Gastroesophageal sphincter (tissue), 4 donors: ENCODE results near the gene ARFIP2. TPM values are rescaled to one million over a fixed set of nuclear protein-coding genes. Genes with fewer than 3 reads are reported as not detected.
A peak's percentile ranks its signal among the peaks of the same experiment; 100 is the strongest.
"Not testable (repeated sequence)": the region's sequence is repeated elsewhere in the genome, so short reads cannot be mapped to it uniquely, and the experiment has no call there.

Experiments
- ATAC-seq: fragments of 150-250 bp; one replicate; pipeline ENCODE4 v1.9.1; 2016; ENCODE audit warnings: mild to moderate bottlenecking, moderate library complexity
- H3K27ac ChIP-seq, 4 donors: fragments of 200-600 bp; sonication (generic) in 3 of 4; 1 replicate in 3 of 4; 2 replicates in 1 of 4; pipeline ENCODE4 v1.5.1; 2016 to 2019
- H3K27me3 ChIP-seq: fragments of 200-600 bp; sonication (generic); one replicate; pipeline ENCODE4 v1.5.1; 2019
- H3K36me3 ChIP-seq, 2 donors: fragments of 200-600 bp; sonication (generic); one replicate each; pipeline ENCODE4 v1.5.1; 2019; ENCODE audit warnings: control low read depth in 1 of 2
- H3K4me1 ChIP-seq, 3 donors: fragments of 200-600 bp; sonication (generic); 1 replicate in 2 of 3; 2 replicates in 1 of 3; pipeline ENCODE4 v1.5.1; 2016 to 2019; ENCODE audit warnings: control low read depth in 2 of 3
- H3K4me3 ChIP-seq, 2 donors: fragments of 200-600 bp; sonication (generic); one replicate each; pipeline ENCODE4 v1.5.1; 2019; ENCODE audit warnings: mild to moderate bottlenecking in 1 of 2, moderate library complexity in 1 of 2
- H3K9me3 ChIP-seq, 3 donors: fragments of 200-600 bp; sonication (generic); one replicate each; pipeline ENCODE4 v1.5.1; 2017 to 2019; ENCODE audit warnings: control low read depth in 2 of 3
- EP300 ChIP-seq: sonication (generic); formaldehyde crosslinking; IDR thresholded peaks from one replicate; pipeline ENCODE4 v1.6.1; 2017; ENCODE audit warnings: antibody characterized with exemption, mild to moderate bottlenecking
- POLR2A ChIP-seq, 2 donors: fragments of 450-650 bp; IDR thresholded peaks; one replicate each; pipeline ENCODE4 v1.6.1; 2017; ENCODE audit warnings: antibody characterized with exemption in 2 of 2, mild to moderate bottlenecking in 2 of 2, moderate library complexity in 1 of 2
- POLR2AphosphoS5 ChIP-seq: sonication (generic); formaldehyde crosslinking; IDR thresholded peaks from one replicate; pipeline ENCODE4 v1.6.1; 2017; ENCODE audit warnings: antibody characterized with exemption
- WGBS, 2 donors: methylation state at CpG; one replicate each; pipeline ENCODE4 v1.1.5; 2018; ENCODE audit warnings: low coverage in 1 of 2; 5-methylcytosine and 5-hydroxymethylcytosine counted together
- total RNA-seq, 4 donors: library from RNA; depleted of rRNA; stranded (reverse); fragments of >200 nt; gene quantifications; one replicate each; pipeline ENCODE4 v1.1.0, GENCODE V29; 2016
- TF ChIP-seq, protein P1 (sequence below), 4 experiments: fragments of 200-600 bp in 2 of 4; fragments of 450-650 bp in 2 of 4; sonication (generic) in 1 of 4; IDR thresholded peaks; one replicate each; pipeline ENCODE4 v1.5.1; 2017 to 2019; ENCODE audit warnings: antibody characterized with exemption in 4 of 4, mild to moderate bottlenecking in 2 of 4, moderate library complexity in 2 of 4

ARFIP2 gene, protein sequence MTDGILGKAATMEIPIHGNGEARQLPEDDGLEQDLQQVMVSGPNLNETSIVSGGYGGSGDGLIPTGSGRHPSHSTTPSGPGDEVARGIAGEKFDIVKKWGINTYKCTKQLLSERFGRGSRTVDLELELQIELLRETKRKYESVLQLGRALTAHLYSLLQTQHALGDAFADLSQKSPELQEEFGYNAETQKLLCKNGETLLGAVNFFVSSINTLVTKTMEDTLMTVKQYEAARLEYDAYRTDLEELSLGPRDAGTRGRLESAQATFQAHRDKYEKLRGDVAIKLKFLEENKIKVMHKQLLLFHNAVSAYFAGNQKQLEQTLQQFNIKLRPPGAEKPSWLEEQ
- 10 to 100 TPM; 35.7 to 55.1 (median 51.2) TPM for total RNA-seq

DNA sequence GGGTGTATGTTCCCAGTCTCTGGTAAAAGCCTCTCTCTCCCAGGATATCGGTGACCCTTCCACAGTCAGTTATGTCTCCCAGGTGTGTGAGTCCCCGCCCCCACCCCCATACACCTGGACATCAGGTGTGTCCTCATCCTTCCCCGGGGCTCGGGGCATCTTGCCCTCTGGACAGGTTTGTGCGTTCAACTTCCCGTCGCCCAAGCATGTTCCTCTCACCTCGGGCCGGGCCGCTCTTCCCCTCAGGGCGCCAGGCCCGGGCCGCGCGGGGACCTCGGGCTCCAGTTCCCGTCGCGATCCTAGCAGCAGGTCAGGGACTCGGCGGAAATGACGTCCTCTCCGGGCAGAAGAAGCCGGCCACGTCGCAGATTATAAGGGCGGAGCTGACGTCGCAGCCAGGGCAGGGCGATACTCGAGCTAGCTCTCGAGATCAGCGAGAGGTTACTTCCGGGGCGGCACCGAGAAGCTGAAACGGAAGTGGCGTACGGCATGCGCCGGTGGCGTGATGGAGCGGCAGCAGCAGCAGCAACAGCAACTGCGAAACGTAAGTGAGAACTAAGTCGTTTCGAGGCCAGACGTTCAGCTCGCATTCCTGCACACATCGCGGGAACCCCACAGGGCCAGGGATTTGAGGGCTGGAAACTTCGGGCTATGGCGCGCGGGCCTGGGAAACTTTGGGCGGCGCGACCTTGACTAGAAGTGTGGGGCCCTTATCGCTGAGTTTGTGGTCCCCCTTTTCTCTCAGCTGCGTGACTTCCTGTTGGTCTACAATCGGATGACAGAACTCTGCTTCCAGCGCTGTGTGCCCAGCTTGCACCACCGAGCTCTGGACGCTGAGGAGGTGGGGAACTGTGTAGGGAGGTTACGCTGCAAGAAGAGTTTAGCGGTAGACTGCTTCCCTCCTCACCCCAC, at the start of gene ARFIP2, which contains the start of gene TIMM10B:
TSS of gene ARFIP2 (minus strand) at position 320 of the 912 bp plus-strand sequence. CDS start 910 bp downstream, outside the sequence.
TSS of gene TIMM10B (plus strand) at position 490 of the 912 bp plus-strand sequence. CDS start at position 506, 16 bp downstream.
- TF ChIP-seq POLR2AphosphoS5: peak; percentile 96
- TF ChIP-seq, protein P1, sequence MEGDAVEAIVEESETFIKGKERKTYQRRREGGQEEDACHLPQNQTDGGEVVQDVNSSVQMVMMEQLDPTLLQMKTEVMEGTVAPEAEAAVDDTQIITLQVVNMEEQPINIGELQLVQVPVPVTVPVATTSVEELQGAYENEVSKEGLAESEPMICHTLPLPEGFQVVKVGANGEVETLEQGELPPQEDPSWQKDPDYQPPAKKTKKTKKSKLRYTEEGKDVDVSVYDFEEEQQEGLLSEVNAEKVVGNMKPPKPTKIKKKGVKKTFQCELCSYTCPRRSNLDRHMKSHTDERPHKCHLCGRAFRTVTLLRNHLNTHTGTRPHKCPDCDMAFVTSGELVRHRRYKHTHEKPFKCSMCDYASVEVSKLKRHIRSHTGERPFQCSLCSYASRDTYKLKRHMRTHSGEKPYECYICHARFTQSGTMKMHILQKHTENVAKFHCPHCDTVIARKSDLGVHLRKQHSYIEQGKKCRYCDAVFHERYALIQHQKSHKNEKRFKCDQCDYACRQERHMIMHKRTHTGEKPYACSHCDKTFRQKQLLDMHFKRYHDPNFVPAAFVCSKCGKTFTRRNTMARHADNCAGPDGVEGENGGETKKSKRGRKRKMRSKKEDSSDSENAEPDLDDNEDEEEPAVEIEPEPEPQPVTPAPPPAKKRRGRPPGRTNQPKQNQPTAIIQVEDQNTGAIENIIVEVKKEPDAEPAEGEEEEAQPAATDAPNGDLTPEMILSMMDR (IDR thresholded peaks at IDR 0.05): peak in 1 of 4 experiments; percentile 13
- peak; percentile 82 to 85 for TF ChIP-seq POLR2A (IDR thresholded peaks at IDR 0.05)
- peak; percentile 8 for TF ChIP-seq EP300
- Histone ChIP-seq H3K4me1 (peaks cover 0 to 46% (median 16%) of the 10 kb centered on the region in 3 donors), H3K36me3 (peaks cover 0 to 76% of the 10 kb centered on the region in 2 donors), H3K4me3 (peak within 1 kb of the TSS; percentile 80 to 97), H3K9me3 (no peaks in the 10 kb centered on the region), H3K27me3 (no peaks in the 10 kb centered on the region), H3K27ac (peak within 1 kb of the TSS; percentile 87 to 94 (median 92))
- peak; percentile 99 for ATAC-seq
- 0% methylated on average over 1 to 11 of the region's 66 CpGs for WGBS, 2 donors

DNA sequence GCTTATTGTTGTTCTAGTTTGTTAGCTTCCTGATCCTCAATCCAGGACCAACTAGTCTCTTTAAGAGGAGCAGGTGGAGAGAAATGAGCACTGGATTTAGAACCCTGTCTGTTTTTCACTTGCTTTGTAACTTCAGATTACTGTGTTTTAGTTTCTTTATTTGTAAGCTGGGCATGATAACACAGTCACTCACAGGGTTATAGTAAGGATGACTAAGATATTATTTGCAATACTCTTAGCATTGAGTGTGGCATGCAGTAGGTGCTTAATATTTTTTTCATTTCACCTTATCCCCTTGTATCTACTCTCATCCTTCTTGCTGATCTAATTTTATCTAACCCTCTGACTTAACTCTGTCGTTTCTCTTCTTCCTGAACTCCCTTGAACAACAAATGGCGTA, 49.7 kb upstream of the ARFIP2 start:
- H3K4me1 ChIP-seq: no peaks in the 10 kb centered on the region
- H3K9me3 ChIP-seq: no peaks in the 10 kb centered on the region
- H3K27me3 ChIP-seq: no peaks in the 10 kb centered on the region
- no peak for ATAC-seq
- no peak for TF ChIP-seq POLR2A (IDR thresholded peaks at IDR 0.05)
- no peak for TF ChIP-seq EP300
- no peak for TF ChIP-seq POLR2AphosphoS5
- TF ChIP-seq, protein P1 (IDR thresholded peaks at IDR 0.05): no peak
- H3K4me3 ChIP-seq: no peak overlapping the region
- peaks cover 0 to 47% of the 10 kb centered on the region in 2 donors for H3K36me3 ChIP-seq
- WGBS, 2 donors: 77 to 78% methylated on average over 2 of the region's 2 CpGs
- H3K27ac ChIP-seq: no peak overlapping the region

DNA sequence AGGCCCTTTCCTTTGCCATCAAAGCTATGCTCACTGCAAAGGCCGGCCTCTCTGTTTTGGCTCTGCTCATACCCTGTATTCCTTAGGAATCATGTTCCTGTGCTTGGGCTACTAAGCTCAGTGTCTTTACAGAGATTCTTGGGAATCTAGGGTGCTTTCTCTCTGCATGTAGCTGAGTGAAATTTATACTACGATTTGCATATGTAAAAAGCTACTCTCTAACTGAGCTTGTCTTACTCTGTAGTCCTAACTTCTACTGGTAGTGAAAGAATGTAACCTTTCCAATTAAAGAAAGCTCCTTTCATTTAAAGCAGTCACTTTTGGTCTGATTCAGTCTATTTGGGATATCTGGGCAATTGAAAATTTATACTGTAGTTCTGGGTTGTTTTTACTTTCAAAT, 48.1 kb upstream of the ARFIP2 start:
- ATAC-seq: no peak
- H3K27ac ChIP-seq: no peak overlapping the region
- H3K4me3 ChIP-seq: no peak overlapping the region
- no peaks in the 10 kb centered on the region for H3K4me1 ChIP-seq
- no peaks in the 10 kb centered on the region for H3K27me3 ChIP-seq
- 86 to 88% methylated on average over 2 of the region's 2 CpGs for WGBS, 2 donors
- no peaks in the 10 kb centered on the region for H3K9me3 ChIP-seq
- TF ChIP-seq EP300: no peak
- peaks cover 0 to 42% of the 10 kb centered on the region in 2 donors for H3K36me3 ChIP-seq

DNA sequence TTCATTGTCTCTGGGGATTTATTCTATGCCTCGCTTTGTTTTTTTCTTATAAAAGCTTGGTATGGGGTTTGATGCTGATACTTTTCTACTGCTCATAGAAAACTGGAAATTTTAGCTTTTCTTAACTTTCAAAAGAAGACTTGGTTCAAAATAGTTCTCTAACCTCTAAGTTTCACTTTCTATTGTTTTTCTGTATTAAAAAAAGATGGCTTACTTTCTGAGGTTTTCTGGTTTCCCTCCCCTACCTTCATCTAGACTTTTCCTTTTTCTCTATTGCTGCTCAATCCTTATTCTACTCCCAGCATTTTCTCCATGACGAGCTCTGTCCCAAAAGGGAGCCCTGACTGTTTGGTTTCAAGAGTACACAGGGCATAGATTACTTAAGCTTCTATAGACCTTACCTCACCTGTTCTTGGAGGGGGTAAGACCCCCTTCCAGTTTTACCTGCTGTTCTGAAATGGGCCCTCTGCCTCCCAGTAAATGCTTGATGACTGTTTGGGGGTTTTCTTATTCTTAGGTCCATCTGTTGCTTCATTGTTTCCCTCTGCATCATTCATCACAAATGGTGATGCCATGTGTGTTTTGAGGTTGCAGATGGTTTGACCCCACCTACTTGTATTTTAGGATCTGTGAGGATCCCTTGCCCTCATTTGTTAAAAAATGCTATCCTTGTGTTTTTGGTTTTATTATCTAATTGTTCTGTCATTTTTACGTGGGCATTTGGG, 45.4 kb upstream of the ARFIP2 start:
- H3K4me1 ChIP-seq: no peaks in the 10 kb centered on the region
- no peak for ATAC-seq
- 79 to 91% methylated on average over 2 to 3 of the region's 3 CpGs for WGBS, 2 donors
- H3K36me3 ChIP-seq: peaks cover 0 to 27% of the 10 kb centered on the region in 2 donors
- no peaks in the 10 kb centered on the region for H3K9me3 ChIP-seq
- no peak for TF ChIP-seq POLR2AphosphoS5
- TF ChIP-seq POLR2A (IDR thresholded peaks at IDR 0.05): no peak
- TF ChIP-seq, protein P1 (IDR thresholded peaks at IDR 0.05): no peak
- TF ChIP-seq EP300: no peak
- no peaks in the 10 kb centered on the region for H3K27me3 ChIP-seq
- no peak overlapping the region for H3K4me3 ChIP-seq
- no peak overlapping the region for H3K27ac ChIP-seq

DNA sequence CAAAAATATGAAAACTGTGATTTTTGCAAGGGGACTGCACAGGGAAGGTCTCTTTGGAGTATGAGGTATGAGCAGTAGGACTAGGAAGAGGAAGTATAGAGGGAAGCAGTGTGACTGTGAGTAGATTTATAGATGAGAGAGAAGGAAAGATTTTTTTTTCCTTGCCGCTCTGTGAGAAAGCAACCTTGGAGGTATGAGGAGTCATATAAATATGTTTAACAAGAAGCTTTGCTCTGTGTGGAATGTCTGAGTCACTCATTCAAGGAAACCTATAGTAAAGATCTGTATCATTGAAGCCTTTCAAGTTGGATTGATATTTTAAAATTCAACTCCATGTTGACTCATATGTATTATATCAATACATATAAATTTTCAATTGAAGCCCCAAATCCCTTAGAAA, 42.1 kb upstream of the ARFIP2 start:
- no peak for ATAC-seq
- no peaks in the 10 kb centered on the region for H3K27me3 ChIP-seq
- H3K4me3 ChIP-seq: no peak overlapping the region
- WGBS, 2 donors: 0% methylated on average over 1 of the region's 1 CpG
- no peak for TF ChIP-seq POLR2AphosphoS5
- no peak for TF ChIP-seq POLR2A (IDR thresholded peaks at IDR 0.05)
- no peak for TF ChIP-seq EP300
- TF ChIP-seq, protein P1 (IDR thresholded peaks at IDR 0.05): no peak
- peaks cover 0 to 28% of the 10 kb centered on the region in 2 donors for H3K36me3 ChIP-seq
- H3K27ac ChIP-seq: no peak overlapping the region
- no peaks in the 10 kb centered on the region for H3K4me1 ChIP-seq
- H3K9me3 ChIP-seq: no peaks in the 10 kb centered on the region

DNA sequence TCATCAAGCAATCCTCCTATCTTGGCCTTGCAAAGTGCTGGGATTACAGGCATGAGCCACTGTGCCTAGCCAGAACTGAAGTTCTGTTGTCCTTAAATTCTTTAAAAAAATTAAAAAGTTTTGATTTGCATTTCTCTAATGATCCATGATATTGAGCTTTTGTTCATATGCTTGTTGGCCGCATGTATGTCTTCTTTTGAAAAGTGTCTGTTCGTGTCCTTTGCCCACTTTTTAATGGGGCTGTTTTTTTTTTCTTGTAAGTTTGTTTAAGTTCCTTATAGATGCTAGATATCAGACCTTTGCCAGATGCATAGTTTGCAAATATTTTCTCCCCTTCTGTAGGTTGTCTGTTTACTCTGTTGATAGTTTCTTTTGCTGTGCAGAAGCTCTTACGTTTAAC, 40.8 kb upstream of the ARFIP2 start:
- H3K27ac ChIP-seq, H3K4me1 ChIP-seq, H3K9me3 ChIP-seq, H3K27me3 ChIP-seq, H3K4me3 ChIP-seq, ATAC-seq: not testable (repeated sequence)
- H3K36me3 ChIP-seq: peaks cover 0 to 23% of the 10 kb centered on the region in 2 donors
- 86 to 98% methylated on average over 1 to 2 of the region's 3 CpGs for WGBS, 2 donors
